IPS DF 19.7 (cell line): ENCODE data around the gene RIT2.

Experiments
- DNase-seq: peaks from one replicate; pipeline ENCODE4 v3.0.0-alpha.2; 2013; ENCODE audit warnings: low read depth, low spot score

Gene RIT2

DNA sequence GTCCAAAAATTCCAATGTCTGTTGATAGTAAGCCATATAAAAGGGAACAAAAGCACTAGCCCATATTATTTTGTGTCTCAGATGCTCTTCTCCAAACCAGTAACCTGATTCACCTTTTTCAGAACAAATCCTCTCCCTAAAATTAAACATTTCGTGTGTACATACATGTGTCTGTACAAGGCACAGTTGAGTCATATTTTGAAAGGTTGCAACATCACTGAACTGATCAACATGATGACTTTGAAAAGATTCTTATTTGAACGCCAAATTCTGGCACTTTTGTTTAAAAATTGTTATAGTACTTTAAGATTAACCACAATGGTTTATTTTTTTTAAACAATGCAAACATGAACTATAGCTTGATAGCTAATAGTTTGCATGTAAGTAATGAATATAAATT lies 102.5 kb downstream of the RIT2 start:
- no peak for DNase-seq

DNA sequence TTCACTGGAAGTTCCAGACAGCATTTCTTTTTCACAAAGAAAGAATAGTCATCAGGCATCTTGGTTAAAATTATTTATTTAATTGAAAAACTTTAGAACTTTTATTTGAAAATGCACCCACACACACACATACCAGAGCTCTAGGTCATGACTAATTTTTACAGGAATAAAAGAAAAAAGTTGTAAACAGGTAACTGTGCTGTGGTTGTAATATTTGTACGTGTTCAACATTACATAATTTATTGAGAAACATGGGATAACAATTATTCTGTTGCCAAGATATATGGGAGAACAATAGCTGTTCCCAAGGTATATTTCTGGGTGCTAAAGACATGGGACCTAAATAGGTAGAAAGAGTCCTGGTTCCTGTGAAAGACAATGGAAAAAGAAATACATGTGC lies 104.9 kb downstream of the RIT2 start:
- DNase-seq: no peak

- no peak for DNase-seq
Observed at GRCh38 chr18:43009674-43010073, 105.8 kb downstream of the RIT2 start.

DNA sequence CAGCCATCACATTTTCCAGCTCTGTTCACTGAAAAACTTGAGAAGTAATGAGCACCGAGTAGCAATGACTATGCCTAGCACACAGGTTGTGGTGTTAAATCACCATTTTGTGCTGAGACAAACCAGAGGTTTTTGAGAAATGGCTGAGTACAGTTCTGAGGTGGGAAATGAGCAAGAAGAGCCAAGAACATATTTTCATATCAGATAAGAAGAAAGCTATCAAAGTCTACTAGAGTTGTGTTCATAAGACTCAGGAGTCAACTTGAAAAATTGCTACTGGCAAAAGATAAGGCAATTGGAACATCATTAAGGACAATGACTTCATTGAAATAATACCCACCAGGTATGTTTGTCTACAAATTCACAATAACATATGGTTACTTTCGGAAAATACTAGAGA lies 108.1 kb downstream of the RIT2 start:
- no peak for DNase-seq

- DNase-seq: no peak
Observed at GRCh38 chr18:43004421-43004820, 111.1 kb downstream of the RIT2 start.

DNA sequence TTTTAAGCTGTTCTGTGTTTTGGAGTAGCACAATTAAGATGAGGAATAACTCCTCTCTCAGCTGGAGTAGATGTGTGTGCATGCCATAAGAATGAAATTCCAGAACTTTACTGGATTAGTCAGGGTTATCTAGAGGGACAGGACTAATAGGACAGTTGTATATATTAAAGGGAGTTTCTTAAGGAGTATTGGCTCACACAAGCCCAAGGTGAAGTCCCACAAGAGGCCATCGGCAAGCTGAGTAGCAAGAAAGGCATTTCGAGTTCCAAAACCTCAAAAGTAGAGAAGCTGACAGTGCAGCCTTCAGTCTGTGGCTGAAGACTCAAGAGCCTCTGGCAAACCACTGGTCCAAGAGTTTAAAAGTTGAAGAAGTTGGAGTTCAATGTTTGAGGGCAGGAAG lies 113.7 kb downstream of the RIT2 start:
- no peak for DNase-seq

DNA sequence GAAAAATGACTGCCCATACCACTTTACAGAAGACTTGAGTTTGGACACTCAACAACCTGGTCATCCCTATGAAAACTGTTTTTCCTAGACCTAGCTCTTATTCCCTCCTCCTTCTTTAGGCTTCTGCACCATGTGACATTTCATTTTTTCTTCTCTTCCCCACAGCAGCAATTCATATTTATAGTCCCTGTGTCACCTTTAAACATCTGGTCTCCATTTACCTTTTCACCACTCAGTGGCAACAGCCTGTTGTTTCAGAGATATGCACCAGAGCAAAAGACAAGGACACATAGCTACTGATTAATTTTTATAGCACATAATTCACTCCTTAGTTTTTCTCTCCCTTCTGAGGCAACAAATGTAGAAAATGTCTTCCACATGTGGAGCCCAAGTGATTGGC lies 118.7 kb downstream of the RIT2 start:
- no peak for DNase-seq

DNA sequence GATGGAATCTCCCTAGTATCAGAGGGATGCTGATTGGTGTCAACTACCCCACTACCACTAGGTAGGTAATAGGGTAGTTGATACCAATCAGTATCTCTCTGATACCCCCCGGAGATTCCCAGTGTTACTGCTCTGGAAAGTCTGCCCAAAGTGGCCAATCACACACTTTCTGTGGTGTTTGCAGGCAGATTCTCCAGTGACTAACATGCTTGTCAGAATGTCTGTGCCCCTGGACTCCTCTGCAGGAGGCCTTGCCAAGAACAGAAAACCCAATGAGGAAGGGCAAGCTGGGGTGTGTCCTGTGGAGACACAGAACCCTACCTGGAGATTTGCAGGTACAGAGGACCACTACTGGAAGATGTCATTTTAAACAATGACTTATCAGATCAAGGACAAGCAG lies 135.1 kb downstream of the RIT2 start:
- no peak for DNase-seq

- no peak for DNase-seq
Observed at GRCh38 chr18:42977982-42978637, 137.4 kb downstream of the RIT2 start.

GRCh38 chr18:42976869-42977590 lies 138.5 kb downstream of the RIT2 start:
- no peak for DNase-seq

DNA sequence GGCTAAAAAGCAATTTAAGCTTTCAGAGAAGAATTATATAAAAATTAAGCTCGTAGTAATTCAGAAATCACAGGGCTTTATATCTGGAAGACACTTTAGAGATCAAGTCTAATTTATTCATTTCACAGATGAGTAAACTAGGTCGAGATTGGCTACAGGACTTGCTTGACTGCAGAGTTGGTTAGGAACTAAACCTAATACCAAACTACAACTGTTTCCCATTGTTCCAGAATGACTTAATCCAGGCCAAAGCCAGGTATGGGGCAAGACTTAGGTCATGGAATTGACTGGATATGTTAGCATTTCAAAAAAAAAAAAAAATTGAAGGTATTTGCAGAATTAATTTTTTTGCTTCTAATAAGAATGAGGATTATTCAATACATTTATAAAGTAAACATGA lies 146.1 kb downstream of the RIT2 start:
- DNase-seq: no peak

DNA sequence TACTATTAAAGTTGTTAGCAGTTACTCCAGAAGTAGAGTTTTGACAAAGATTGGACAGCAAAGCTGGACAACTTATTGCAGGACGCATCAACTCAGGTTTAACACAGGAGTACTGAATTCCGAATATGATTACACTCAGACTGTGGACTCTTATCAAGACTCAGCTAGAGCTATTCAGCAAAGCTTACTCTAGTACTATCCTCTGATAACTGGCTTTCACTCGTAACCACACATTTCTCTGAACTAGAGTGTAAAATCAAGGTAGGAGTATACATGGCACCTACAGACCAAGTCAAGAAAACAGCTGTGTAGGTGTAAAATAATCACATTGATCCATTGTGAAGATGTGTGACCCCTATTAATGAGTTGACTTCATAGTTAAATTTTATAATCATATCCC lies 154.2 kb downstream of the RIT2 start:
- no peak for DNase-seq

- no peak for DNase-seq
Observed at GRCh38 chr18:42959528-42959927, 156.0 kb downstream of the RIT2 start.

DNA sequence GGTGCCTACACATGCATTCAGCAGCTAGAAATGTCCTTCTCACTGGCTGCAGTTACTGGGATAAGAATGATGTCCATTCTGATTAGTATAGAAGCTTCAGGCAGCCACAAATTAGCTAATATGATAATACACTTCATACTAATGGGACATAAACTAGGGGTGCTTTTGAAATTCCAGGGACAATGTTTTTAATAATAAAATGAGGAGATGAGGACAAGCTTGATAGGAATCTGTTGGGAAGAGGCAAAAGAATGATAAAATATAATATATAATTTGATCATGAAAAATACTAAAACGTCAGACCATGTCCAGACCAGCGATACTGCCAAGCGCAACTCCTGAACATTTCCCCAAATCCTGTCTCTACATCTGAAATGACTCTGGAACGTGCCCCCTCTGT lies 157.1 kb downstream of the RIT2 start:
- DNase-seq: no peak

- DNase-seq: no peak
Observed at GRCh38 chr18:42956287-42956686, 159.2 kb downstream of the RIT2 start.

DNA sequence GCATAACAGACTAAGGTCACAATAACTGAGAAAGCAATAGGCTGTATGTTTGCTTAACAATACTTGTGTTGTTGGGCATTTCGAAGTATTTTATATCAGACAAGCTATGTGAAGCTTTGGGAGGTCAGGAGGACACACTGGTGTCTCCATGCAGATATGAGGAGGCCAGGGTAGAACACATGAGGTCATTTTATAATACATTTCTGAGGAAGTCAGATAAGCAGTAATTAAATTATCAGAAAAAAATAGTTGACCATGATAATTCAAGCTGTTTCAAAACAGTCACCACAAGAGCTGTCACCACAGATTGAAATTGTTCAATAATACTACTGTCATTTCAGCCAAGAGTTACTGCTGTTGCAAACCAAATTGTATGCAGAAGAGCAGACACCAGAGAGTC lies 160.6 kb downstream of the RIT2 start:
- no peak for DNase-seq

DNA sequence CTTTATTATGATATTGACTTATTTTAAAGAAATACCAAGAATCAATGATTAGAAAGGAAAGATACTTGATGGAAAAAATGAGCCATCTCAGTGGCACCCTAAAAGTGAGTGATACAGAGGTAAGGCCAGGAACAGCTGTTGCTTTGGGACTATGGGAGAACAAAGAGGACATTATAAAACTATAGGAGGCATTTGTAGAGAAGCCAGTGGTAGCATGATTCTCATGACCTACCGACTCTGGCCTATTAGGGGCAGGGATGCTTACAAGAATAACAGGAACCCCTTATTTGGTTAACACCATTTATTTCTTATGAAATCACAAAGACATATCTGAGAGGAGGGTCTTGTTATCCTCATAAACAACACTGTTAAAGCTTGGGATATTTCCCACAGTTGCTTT lies 162.2 kb downstream of the RIT2 start:
- DNase-seq: no peak

DNA sequence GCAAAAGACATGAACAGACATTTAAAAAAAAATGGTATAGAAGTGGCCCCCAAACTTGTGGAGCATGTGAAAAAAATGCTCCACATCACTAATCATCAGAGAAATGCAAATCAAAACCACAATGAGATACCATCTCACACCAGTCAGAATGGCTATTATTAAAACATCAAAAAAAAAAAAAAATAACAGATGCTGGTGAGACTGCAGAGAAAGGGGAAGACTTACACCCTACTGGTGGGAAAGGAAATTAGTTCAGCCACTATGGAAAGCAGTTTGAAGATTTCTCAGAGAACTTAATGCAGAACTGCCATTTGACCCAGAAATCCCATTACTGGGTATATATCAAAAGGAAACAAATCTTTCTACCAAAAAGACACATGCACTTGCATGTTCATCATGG lies 164.8 kb downstream of the RIT2 start:
- no peak for DNase-seq

GRCh38 chr18:42948831-42949230 lies 166.7 kb downstream of the RIT2 start:
- DNase-seq: no peak

DNA sequence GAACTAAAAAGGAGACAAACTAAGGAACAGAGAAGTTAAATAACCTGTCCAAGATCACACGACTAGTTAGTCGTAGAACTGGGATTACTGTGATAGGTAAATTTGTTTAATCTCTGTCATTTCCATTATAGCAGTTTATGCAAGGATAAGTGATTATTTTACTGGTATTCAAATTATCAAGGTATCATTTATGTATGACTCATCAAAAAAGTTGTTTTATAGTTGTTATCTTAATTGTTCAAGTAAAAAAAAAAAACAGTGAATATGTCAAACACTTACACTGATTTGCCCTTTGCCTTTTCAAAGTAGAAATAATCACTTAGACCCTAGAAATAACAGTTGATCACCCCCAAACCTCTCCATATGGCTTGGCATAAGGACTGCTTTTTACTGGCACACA lies 173.6 kb downstream of the RIT2 start:
- no peak for DNase-seq

DNA sequence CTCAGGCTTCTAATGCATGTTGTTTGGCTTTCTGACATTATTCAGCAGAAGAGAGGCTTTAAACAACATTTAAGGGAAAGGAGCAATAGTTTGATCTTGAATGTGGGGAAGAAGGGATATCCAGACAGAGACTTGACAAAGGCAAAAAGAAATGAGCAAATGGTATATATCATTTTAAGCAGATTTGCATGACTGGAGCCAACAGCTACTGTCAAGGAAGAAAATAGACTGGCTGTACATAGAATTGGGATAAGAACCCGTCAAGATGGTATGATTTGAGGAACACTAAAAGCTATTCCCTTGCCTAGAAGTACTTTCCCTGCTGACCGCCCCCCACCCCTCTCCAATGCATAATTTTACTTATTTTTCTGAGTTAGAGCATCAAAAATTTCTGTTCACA lies 174.5 kb downstream of the RIT2 start:
- no peak for DNase-seq

GRCh38 chr18:42937436-42937835 lies 178.0 kb downstream of the RIT2 start:
- DNase-seq: no peak

GRCh38 chr18:42936289-42936688 lies 179.2 kb downstream of the RIT2 start:
- no peak for DNase-seq

- DNase-seq: no peak
Observed at GRCh38 chr18:42931491-42931890, 184.0 kb downstream of the RIT2 start.
